SK-N-SH (cell line): ENCODE data around the gene EPB41L4A.

Experiments
- CTCF ChIP-seq: fragments of 200-600 bp; sonication (generic); IDR thresholded peaks from 2 replicates; pipeline ENCODE4 v1.6.1; 2017; ENCODE audit warnings: antibody characterized with exemption, mild to moderate bottlenecking, moderate library complexity
- GABPA ChIP-seq: IDR thresholded peaks from 2 replicates; pipeline ENCODE4 v1.4.0; 2012; ENCODE audit warnings: low read depth, mild to moderate bottlenecking

- no peak for TF ChIP-seq CTCF
- no peak for TF ChIP-seq GABPA
Measured at GRCh38 chr5:112126982-112127381, 292.1 kb downstream of the EPB41L4A start.
